ENCODE measurements around the gene CCNK. TPM values are rescaled to one million over a fixed set of nuclear protein-coding genes. Genes with fewer than 3 reads are reported as not detected.

CCNK gene
- total RNA-seq, 1 donor from 2014 or later, result 64.8 TPM

DNA sequence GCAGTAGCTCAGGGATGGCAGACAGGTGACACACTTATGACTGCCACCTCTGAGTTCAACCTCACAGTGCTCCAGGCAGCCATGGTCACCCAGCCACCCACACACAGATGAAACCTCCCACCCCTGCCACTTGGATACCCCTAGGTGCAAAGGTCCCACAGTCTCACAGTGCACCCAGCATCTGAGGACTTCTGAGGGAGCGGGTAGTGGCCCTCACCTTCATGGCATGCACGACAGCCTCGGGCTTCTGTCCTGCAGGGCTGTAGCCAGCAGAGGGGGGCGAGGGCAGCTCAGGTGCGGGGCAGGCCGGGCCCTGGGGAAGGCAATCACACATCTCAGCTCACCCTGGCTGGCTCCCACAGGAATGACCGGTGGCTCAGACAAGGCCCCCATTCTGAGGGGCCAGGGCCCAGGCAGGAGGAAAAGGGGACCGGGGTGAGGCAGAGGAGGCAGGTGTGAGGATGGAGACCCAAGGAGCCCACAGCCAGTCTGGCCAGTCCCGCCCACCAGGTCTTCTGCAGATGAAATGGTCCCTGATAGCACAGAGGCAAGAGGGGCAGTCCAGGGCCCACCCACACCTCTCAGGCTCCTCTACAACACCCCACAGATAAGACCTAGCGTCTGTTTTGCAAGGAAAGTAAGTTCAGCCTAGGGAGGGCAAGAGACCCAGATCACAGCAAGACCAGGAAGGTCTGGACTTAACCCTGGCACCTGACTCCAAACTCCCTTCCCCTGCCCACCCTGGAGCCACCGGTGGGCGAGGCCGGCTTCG, 35.8 kb downstream of the CCNK start:
- TF ChIP-seq, protein P1, sequence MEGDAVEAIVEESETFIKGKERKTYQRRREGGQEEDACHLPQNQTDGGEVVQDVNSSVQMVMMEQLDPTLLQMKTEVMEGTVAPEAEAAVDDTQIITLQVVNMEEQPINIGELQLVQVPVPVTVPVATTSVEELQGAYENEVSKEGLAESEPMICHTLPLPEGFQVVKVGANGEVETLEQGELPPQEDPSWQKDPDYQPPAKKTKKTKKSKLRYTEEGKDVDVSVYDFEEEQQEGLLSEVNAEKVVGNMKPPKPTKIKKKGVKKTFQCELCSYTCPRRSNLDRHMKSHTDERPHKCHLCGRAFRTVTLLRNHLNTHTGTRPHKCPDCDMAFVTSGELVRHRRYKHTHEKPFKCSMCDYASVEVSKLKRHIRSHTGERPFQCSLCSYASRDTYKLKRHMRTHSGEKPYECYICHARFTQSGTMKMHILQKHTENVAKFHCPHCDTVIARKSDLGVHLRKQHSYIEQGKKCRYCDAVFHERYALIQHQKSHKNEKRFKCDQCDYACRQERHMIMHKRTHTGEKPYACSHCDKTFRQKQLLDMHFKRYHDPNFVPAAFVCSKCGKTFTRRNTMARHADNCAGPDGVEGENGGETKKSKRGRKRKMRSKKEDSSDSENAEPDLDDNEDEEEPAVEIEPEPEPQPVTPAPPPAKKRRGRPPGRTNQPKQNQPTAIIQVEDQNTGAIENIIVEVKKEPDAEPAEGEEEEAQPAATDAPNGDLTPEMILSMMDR (IDR thresholded peaks at IDR 0.05; ENCODE audit: unreplicated experiment), result no peak

DNA sequence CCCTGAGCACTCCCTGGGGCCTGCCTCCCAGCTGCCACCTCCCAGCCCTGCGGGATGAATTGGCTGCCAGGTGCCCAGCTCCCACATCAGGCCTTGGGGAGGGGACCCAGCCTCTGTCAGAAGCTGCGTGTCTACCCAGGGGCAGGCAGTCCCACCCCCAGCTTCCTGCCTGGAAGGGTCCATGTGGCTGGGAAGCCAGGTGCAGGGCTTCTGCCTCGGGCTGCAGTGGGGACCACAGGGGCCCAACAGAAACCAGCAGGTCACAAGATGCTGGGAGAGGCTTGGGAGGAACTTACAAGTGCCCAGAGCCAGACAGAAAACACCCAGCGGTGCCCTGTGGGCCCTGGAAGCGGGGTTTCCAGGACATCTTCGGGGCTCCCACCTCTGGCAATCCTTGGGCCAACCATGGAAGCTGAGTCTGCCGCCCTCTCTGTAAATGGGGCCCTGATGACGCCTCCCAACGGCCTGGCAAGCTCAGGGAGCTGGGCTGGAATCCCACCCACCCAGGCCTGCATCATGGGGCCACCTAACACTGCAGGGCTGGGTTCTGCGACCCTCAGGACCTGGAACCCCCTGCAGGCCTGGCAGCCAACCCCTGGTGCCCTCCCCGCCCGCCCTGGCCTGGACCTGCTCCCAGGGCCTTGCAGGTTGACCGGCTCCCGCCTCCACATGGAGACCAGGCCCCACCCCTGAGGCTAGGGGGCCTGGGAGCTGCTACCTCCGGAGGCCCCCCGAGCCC, 36.6 kb downstream of the CCNK start:
- Mint-ChIP-seq H3K27ac (no peak overlapping the region), H3K36me3 (ENCODE audit: insufficient read depth) (no peaks in the 10 kb centered on the region), H3K27me3 (no peaks in the 10 kb centered on the region), H3K9me3 (ENCODE audit: low read depth) (no peaks in the 10 kb centered on the region), H3K4me1 (ENCODE audit: low read depth) (peaks cover 16% of the 10 kb centered on the region), H3K4me3 (ENCODE audit: low read depth) (no peak overlapping the region)
- DNase-seq (ENCODE audit: low spot score, unreplicated experiment), result no peak
- TF ChIP-seq, protein P1 (IDR thresholded peaks at IDR 0.05; ENCODE audit: unreplicated experiment), result no peak

More for the DNA sequence above, 35.8 kb downstream of the CCNK start:
- H3K4me3 Mint-ChIP-seq (ENCODE audit: low read depth), result no peak overlapping the region
- H3K4me1 Mint-ChIP-seq (ENCODE audit: low read depth), result peaks cover 13% of the 10 kb centered on the region
- no peaks in the 10 kb centered on the region for H3K9me3 Mint-ChIP-seq (ENCODE audit: low read depth)
- no peaks in the 10 kb centered on the region for H3K36me3 Mint-ChIP-seq (ENCODE audit: insufficient read depth)
- no peak overlapping the region for H3K27ac Mint-ChIP-seq
- no peaks in the 10 kb centered on the region for H3K27me3 Mint-ChIP-seq
- no peak for DNase-seq (ENCODE audit: low spot score, unreplicated experiment)

DNA sequence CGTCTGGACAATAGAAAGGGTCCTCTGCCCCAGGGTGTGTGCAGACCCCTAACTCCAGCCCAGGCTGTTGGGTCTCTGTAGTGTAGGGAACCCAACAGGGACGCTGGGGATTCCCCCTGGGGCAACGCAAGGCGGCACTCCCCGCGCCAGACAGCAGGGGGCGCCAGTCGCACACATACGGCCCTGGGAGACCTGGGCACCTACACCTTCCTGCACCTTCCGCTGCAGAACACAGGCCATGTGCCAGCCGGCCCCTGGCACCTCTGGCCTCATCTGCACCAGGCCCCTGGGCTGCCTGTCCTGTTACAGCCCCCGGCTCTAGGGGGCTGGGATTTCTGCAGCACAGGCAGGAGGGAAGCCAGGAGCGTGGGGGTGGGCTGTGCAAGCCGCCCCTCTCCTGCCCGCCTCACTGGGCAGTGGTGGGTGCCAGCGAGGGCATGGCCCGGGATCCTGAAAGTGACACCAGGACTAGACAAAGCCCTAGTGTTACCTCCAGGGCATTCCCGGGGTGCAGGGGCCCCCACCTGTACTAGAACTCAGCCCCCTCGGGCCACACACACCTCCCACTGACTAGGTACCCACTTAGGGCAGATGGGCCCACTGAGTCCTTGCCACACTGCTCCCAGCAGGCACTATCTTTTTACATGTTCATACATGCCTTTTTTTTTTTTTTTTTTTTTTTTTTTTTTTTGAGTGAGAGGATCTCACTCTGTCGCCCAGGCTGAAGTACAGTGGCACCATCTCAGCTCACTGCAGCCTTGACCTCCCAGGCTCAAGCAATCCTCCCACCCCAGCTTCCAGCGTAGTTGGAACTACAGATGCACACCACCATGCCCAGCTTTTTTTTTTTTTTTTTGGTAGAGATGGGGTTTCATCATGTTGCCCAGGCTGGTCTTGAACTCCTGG, 37.5 kb downstream of the CCNK start:
- DNase-seq (ENCODE audit: low spot score, unreplicated experiment), result peak; percentile 83
- Mint-ChIP-seq H3K9me3 (ENCODE audit: low read depth) (no peaks in the 10 kb centered on the region), H3K27me3 (no peaks in the 10 kb centered on the region), H3K36me3 (ENCODE audit: insufficient read depth) (no peaks in the 10 kb centered on the region), H3K4me1 (ENCODE audit: low read depth) (peaks cover 21% of the 10 kb centered on the region), H3K27ac (no peak overlapping the region), H3K4me3 (ENCODE audit: low read depth) (no peak overlapping the region)
- TF ChIP-seq, protein P1 (IDR thresholded peaks at IDR 0.05; ENCODE audit: unreplicated experiment), result peak; percentile 99

DNA sequence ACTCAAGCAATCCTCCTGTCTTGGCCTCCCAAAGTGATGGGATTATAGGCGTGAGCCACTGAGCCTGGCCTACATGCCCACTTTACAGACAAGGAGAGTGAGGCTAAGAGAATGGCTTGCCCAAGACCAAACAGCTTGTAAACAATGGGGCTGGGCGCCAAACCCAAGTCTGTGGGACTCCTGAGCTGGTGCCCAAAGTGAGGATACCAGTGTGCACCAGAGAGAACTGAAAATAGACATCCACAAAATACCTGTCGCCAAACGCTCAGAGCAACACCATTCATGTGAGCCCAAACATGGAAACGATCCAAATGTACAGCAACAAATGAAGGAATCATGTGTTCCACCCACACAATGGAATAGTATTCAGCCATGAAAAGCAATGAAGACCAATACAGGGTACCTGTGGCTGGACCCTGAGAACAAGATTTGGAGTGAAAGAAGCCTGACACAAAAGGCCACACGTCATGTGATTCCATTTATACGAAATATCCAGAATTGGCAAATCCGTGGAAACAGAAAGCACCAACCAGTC, 38.2 kb downstream of the CCNK start:
- peak overlapping the region; percentile 71 for H3K27ac Mint-ChIP-seq
- peaks cover 27% of the 10 kb centered on the region for H3K4me1 Mint-ChIP-seq (ENCODE audit: low read depth)
- no peaks in the 10 kb centered on the region for H3K27me3 Mint-ChIP-seq
- no peaks in the 10 kb centered on the region for H3K36me3 Mint-ChIP-seq (ENCODE audit: insufficient read depth)
- no peak for DNase-seq (ENCODE audit: low spot score, unreplicated experiment)
- no peak overlapping the region for H3K4me3 Mint-ChIP-seq (ENCODE audit: low read depth)
- TF ChIP-seq, protein P1 (IDR thresholded peaks at IDR 0.05; ENCODE audit: unreplicated experiment), result no peak
- no peaks in the 10 kb centered on the region for H3K9me3 Mint-ChIP-seq (ENCODE audit: low read depth)

All from progenitor cell of endocrine pancreas (in vitro differentiated cells).